ENCODE measurements around the gene GPHA2.
"Not testable (repeated sequence)": the region's sequence is repeated elsewhere in the genome, so short reads cannot be mapped to it uniquely, and the experiment has no call there.

The GPHA2 gene, protein sequence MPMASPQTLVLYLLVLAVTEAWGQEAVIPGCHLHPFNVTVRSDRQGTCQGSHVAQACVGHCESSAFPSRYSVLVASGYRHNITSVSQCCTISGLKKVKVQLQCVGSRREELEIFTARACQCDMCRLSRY

DNA sequence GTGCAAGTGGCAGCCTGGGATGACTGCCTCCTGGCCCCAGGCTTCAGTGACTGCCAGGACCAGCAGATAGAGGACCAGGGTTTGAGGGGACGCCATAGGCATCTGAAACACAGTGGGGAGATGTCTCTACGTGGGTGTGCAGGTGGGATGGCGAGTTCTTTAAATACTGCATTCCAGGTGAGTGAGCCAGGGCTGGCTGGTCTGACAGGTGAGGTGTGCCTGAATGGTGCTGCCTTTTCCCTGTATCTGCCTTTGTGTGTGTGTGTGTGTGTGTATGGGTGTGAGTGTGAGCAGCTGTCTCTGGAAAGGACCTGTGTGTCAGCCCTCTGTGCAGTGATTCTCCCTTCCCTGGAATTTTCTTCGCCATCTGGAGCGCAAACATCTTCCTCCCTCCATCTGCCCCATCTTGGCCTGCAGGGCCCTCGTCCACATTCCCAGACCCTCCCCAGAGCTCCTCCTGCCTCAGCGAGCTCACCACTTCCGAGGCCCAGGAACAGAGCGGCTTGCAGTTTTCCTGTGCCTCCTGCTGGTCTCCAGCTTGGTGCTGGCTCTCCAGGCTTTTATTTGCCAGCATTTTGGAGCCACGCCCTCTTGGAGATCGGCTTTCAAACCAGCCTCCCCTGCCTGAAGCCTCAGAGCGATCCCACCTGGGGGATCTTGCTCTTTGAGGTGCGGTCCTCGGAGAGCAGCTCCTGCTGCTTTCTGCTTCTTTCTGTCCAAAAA is at the start of gene GPHA2:
GPHA2 (minus strand) TSS at position 535 of the 723 bp plus-strand sequence; CDS start at position 102, 433 bp downstream.
- Histone ChIP-seq H3K4me1 (ENCODE audit: control insufficient read depth, insufficient read depth, low read length) (no peaks in the 10 kb centered on the region), H3K4me3 (ENCODE audit: low read length) (no peak within 1 kb of the TSS), H3K36me3 (ENCODE audit: control insufficient read depth, insufficient read depth, low read length) (peaks cover 7% of the 10 kb centered on the region), H3K27me3 (ENCODE audit: control insufficient read depth, insufficient read depth, low read length) (peaks cover 3% of the 10 kb centered on the region), H3K9me3 (ENCODE audit: control insufficient read depth, low read length) (no peaks in the 10 kb centered on the region), H3K9ac (ENCODE audit: low read length) (peak within 1 kb of the TSS; percentile 13)

DNA sequence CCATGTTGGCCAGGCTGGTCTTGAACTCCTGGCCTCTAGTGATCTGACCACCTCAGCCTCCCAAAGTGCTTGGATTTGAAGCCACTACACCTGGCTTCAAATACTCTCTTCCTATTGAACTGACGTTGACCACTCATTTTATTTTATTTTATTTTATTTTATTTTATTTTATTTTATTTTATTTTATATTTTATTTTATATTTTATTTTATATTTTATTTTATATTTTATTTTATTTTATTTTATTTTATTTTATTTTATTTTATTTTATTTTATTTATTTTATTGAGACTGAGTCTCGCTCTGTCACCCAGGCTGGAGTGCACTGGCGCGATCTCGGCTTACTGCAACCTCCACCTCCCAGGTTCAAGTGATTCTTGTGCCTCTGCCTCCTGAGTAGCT is 47.6 kb upstream of the GPHA2 start:
- H3K27me3 ChIP-seq (ENCODE audit: control insufficient read depth, insufficient read depth, low read length); H3K9me3 ChIP-seq (ENCODE audit: control insufficient read depth, low read length); H3K36me3 ChIP-seq (ENCODE audit: control insufficient read depth, insufficient read depth, low read length); H3K4me1 ChIP-seq (ENCODE audit: control insufficient read depth, insufficient read depth, low read length); H3K9ac ChIP-seq (ENCODE audit: low read length); H3K4me3 ChIP-seq (ENCODE audit: low read length): not testable (repeated sequence)

DNA sequence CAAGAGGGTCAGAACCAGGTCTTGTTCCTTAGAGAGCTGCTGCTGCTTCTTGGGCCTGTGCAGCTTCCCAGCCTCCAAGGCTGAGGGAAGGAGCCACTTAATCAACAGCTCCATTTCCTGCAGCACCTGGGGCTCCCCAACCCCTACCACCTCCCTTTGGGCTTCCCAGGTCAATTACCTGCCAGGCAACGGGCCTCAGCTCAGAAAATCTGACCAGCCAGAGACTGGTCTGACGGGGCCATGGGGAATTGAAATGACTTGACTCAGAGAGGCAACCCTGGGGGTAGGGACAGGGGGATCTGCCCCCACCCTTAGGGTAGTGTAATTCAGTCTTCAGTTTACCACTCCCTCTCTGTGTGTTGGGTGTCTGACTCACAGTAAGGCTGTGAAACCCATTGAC is 41.0 kb upstream of the GPHA2 start:
- Histone ChIP-seq H3K9ac (ENCODE audit: low read length) (no peak overlapping the region), H3K9me3 (ENCODE audit: control insufficient read depth, low read length) (no peaks in the 10 kb centered on the region), H3K4me1 (ENCODE audit: control insufficient read depth, insufficient read depth, low read length) (peaks cover 6% of the 10 kb centered on the region), H3K27me3 (ENCODE audit: control insufficient read depth, insufficient read depth, low read length) (no peaks in the 10 kb centered on the region), H3K4me3 (ENCODE audit: low read length) (no peak overlapping the region), H3K36me3 (ENCODE audit: control insufficient read depth, insufficient read depth, low read length) (no peaks in the 10 kb centered on the region)

DNA sequence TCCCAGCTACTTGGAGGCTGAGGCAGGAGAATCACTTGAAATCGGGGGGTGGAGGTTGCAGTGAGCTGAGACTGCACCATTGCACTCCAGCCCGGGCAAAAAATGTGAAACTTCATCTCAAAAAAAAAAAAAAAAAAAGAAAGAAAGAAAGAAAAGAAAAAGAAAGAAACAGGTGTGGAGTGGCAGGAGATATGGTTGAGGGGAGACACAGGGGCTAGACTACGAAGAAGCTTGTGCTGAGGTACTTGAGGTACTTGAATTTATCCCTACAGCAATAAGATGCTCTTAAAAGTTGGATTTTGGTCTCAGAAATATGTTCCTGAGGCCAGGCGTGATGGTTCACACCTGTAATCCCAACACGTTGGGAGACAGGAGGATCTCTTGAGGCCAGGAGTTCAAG is 38.4 kb upstream of the GPHA2 start:
- H3K4me3 ChIP-seq (ENCODE audit: low read length), result no peak overlapping the region
- H3K9me3 ChIP-seq (ENCODE audit: control insufficient read depth, low read length), result no peaks in the 10 kb centered on the region
- H3K36me3 ChIP-seq (ENCODE audit: control insufficient read depth, insufficient read depth, low read length), result no peaks in the 10 kb centered on the region
- peaks cover 16% of the 10 kb centered on the region for H3K4me1 ChIP-seq (ENCODE audit: control insufficient read depth, insufficient read depth, low read length)
- no peak overlapping the region for H3K9ac ChIP-seq (ENCODE audit: low read length)
- H3K27me3 ChIP-seq (ENCODE audit: control insufficient read depth, insufficient read depth, low read length), result no peaks in the 10 kb centered on the region

DNA sequence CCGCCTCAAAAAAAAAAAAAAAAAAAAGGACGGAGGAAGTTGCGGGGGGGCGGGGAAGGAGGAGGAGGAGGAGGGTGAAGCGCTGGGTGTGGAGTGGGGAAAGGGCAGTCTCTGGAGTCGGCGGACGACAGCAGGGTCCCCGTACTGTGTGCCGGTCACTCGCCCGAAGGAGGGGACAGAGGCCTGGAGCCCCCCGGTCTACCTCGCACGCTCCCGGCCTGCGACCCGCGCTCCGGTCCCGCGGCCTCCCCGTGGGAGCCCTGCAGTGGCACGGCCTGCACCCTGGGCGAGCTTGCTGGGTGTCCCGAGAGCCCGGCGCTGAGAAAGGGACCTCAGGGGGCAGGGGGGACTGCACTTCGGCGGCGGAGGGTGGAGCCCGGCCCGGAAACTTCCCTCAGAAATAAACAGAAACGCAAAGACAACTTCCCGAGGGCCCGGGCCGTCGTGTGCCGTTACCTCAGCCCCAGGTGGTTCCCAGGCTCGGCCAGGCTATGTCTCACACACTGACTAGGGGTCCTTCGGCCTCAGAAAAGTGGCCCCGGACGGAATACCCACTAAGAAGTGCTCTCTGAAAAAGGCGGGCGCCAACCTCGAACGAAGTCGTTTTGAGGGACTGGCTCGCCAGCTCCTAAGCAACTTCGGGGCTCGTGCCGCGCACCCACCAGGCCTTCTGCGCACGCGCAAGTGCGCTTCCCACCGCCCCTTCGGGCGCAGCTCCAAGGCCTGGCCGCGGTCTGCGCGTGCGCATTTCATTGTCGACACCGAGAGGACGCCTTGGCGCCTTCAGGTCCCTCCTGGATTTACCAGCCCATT is 35.9 kb upstream of the GPHA2 start, which contains the start of gene MAJIN:
MAJIN (minus strand) TSS at position 688 of the 813 bp plus-strand sequence. CDS start 12,703 bp downstream, outside the sequence.
- Histone ChIP-seq H3K9ac (ENCODE audit: low read length) (peak within 1 kb of the TSS; percentile 37), H3K4me1 (ENCODE audit: control insufficient read depth, insufficient read depth, low read length) (peaks cover 16% of the 10 kb centered on the region), H3K36me3 (ENCODE audit: control insufficient read depth, insufficient read depth, low read length) (no peaks in the 10 kb centered on the region), H3K9me3 (ENCODE audit: control insufficient read depth, low read length) (no peaks in the 10 kb centered on the region), H3K27me3 (ENCODE audit: control insufficient read depth, insufficient read depth, low read length) (no peaks in the 10 kb centered on the region), H3K4me3 (ENCODE audit: low read length) (peak within 1 kb of the TSS; percentile 41)

DNA sequence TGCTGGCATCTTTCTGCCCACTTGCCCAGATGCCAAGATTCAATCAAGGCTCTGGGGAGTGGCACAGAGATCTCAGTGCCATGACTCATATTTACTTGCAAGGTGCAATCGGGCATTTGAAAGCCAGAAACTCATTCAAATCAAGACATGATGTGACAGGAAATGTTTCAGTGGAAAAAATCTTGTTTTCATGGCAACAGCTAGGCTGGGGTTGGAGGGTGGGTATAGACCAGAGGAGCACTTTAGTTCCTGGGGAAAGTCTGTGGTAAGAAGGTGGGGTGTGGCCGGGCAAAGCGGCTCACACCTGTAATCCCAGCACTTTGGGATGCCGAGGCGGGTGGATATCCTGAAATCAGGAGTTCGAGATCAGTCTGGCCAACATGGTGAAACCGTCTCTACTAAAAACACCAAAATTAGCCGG is 35.0 kb upstream of the GPHA2 start:
- Histone ChIP-seq H3K4me3 (ENCODE audit: low read length) (no peak overlapping the region), H3K4me1 (ENCODE audit: control insufficient read depth, insufficient read depth, low read length) (peaks cover 16% of the 10 kb centered on the region), H3K9me3 (ENCODE audit: control insufficient read depth, low read length) (no peaks in the 10 kb centered on the region), H3K9ac (ENCODE audit: low read length) (no peak overlapping the region), H3K27me3 (ENCODE audit: control insufficient read depth, insufficient read depth, low read length) (no peaks in the 10 kb centered on the region), H3K36me3 (ENCODE audit: control insufficient read depth, insufficient read depth, low read length) (no peaks in the 10 kb centered on the region)

DNA sequence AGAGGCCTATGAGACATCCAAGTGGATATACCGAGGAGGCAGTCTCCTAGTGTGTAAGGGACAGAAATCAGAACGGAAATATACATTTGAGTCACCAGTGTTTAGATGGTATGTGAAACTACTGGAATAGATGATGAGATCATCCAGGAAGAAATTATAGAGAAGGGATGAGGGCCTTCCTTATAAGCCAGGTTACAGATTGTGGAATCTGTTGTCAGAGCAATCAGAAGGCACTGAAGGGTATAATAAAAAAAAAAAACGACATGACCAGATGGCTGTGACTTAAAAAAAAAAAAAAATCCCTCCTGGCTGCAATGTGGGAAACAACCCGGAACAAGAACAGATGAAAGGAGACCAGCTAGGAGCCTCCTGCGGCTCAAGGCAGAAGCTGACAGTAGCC is 33.5 kb upstream of the GPHA2 start:
- H3K9me3 ChIP-seq (ENCODE audit: control insufficient read depth, low read length), result no peaks in the 10 kb centered on the region
- no peaks in the 10 kb centered on the region for H3K36me3 ChIP-seq (ENCODE audit: control insufficient read depth, insufficient read depth, low read length)
- no peak overlapping the region for H3K9ac ChIP-seq (ENCODE audit: low read length)
- H3K27me3 ChIP-seq (ENCODE audit: control insufficient read depth, insufficient read depth, low read length), result no peaks in the 10 kb centered on the region
- no peak overlapping the region for H3K4me3 ChIP-seq (ENCODE audit: low read length)
- peaks cover 16% of the 10 kb centered on the region for H3K4me1 ChIP-seq (ENCODE audit: control insufficient read depth, insufficient read depth, low read length)

DNA sequence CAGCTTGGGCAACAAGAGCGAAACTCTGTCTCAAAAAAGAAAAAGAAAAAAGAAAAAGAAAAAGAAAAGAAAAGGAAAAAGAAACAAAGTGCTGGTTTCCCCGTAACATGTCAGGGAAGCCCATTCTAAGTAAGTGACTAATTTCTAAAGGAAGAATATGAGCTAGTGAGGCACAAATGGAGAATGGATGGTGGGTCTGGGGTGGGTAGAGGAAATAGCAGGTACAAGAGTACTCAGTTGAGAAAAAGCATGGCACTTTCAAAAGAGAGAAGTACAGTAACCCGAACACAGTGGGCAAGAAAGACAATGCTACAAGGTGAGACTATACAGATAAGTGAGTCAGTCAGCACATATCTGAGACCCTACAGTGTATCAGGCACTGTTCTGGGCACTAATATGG is 31.7 kb upstream of the GPHA2 start:
- H3K27me3 ChIP-seq (ENCODE audit: control insufficient read depth, insufficient read depth, low read length), result no peaks in the 10 kb centered on the region

DNA sequence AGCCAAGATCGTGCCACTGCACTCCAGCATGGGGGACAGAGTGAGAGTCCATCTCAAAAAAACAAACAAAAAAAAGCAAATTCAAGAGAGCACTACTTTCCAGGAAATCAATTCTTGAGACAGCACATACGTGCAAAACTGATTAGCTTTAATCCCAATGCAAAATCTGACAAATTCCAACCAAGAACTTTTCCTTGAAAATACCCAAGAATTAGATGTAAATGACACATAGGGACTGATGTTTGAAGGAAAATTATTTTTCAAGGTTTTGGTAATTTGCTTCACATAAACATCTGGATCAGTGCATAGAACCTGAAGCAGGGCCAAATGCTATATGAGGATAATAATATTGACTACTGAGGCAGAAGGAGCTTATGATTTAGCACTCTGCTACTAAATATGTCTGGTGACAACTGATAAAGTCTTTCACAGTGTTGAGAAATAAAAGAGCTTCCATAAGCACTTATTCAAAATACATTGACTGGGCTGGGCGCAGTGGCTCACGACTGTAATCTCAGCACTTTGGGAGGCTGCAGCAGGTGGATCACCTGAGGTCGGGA is 27.5 kb upstream of the GPHA2 start:
- Histone ChIP-seq H3K27me3 (ENCODE audit: control insufficient read depth, insufficient read depth, low read length) (no peaks in the 10 kb centered on the region), H3K36me3 (ENCODE audit: control insufficient read depth, insufficient read depth, low read length) (no peaks in the 10 kb centered on the region), H3K9ac (ENCODE audit: low read length) (no peak overlapping the region), H3K4me1 (ENCODE audit: control insufficient read depth, insufficient read depth, low read length) (no peaks in the 10 kb centered on the region), H3K4me3 (ENCODE audit: low read length) (no peak overlapping the region), H3K9me3 (ENCODE audit: control insufficient read depth, low read length) (no peaks in the 10 kb centered on the region)

More for the DNA sequence above, 31.7 kb upstream of the GPHA2 start:
- Histone ChIP-seq H3K9ac (ENCODE audit: low read length) (no peak overlapping the region), H3K4me3 (ENCODE audit: low read length) (no peak overlapping the region), H3K9me3 (ENCODE audit: control insufficient read depth, low read length) (no peaks in the 10 kb centered on the region), H3K36me3 (ENCODE audit: control insufficient read depth, insufficient read depth, low read length) (no peaks in the 10 kb centered on the region), H3K4me1 (ENCODE audit: control insufficient read depth, insufficient read depth, low read length) (peaks cover 16% of the 10 kb centered on the region)

DNA sequence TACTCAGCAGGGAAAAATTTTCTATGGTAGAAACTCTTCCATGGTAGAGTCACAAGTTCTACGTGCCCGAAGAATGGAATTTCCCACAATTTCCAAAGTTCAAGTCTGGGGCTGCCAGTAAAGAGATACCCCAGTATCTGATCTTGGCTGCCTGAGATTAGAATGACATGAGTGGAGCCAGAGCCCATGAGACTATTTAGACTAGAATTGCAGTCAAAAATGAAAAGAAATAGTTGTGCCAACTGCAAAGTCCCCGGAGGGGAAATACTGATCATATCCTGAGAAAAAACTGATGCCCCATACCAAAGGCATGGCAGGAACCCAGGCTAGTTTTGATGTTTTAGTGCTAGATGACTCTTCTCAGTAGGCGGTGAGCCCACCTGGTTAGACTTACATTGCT is 25.0 kb upstream of the GPHA2 start:
- no peaks in the 10 kb centered on the region for H3K27me3 ChIP-seq (ENCODE audit: control insufficient read depth, insufficient read depth, low read length)
- H3K36me3 ChIP-seq (ENCODE audit: control insufficient read depth, insufficient read depth, low read length), result no peaks in the 10 kb centered on the region
- H3K4me3 ChIP-seq (ENCODE audit: low read length), result no peak overlapping the region
- no peaks in the 10 kb centered on the region for H3K4me1 ChIP-seq (ENCODE audit: control insufficient read depth, insufficient read depth, low read length)
- no peak overlapping the region for H3K9ac ChIP-seq (ENCODE audit: low read length)
- H3K9me3 ChIP-seq (ENCODE audit: control insufficient read depth, low read length), result no peaks in the 10 kb centered on the region

DNA sequence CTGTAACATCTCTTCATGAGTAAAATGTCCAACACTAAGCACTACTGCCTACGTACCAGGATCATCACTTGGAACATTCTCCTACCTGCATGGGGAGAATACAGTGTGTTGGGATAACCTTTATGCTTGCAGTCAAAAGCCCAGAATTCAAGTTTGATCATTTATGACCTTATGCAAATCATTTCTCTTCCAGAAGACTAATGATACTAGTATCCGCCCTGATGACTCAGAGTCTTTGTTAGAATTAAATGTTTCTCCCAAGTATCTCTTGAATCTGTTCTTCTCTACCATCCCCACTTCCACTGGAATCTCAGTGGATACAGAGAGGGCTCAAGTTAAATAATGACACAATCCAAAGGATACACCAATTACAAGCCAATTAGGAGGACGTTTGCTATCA is 23.8 kb upstream of the GPHA2 start:
- Histone ChIP-seq H3K9me3 (ENCODE audit: control insufficient read depth, low read length) (no peaks in the 10 kb centered on the region), H3K36me3 (ENCODE audit: control insufficient read depth, insufficient read depth, low read length) (no peaks in the 10 kb centered on the region), H3K9ac (ENCODE audit: low read length) (no peak overlapping the region), H3K27me3 (ENCODE audit: control insufficient read depth, insufficient read depth, low read length) (no peaks in the 10 kb centered on the region), H3K4me3 (ENCODE audit: low read length) (no peak overlapping the region), H3K4me1 (ENCODE audit: control insufficient read depth, insufficient read depth, low read length) (no peaks in the 10 kb centered on the region)

DNA sequence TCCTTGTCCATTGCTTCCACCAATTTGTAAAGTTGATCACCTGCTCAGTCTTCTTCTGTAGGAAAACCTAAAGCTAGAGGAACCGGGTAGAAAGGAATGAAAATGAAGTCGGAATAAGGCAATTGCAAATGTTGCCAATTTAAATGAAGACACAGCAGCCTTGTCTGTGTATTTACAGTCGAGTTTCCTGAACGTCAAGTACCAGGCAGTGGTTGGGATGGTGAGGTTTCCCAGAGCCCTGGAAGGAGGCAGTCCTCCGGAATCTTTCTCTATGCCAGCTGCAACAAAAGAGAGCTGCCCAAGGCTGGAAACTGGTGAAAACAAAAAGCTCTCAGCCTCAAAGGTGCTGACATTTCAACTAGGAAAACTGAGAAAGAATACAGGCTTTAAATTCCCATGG is 18.5 kb upstream of the GPHA2 start:
- no peaks in the 10 kb centered on the region for H3K27me3 ChIP-seq (ENCODE audit: control insufficient read depth, insufficient read depth, low read length)
- no peaks in the 10 kb centered on the region for H3K36me3 ChIP-seq (ENCODE audit: control insufficient read depth, insufficient read depth, low read length)
- no peaks in the 10 kb centered on the region for H3K4me1 ChIP-seq (ENCODE audit: control insufficient read depth, insufficient read depth, low read length)
- H3K9me3 ChIP-seq (ENCODE audit: control insufficient read depth, low read length), result no peaks in the 10 kb centered on the region
- H3K9ac ChIP-seq (ENCODE audit: low read length), result no peak overlapping the region
- no peak overlapping the region for H3K4me3 ChIP-seq (ENCODE audit: low read length)

Measured in mucosa of stomach (tissue), 1 donor.